Lower lobe of right lung (tissue), 2 donors: ENCODE results near the gene TRAPPC2L. TPM values are rescaled to one million over a fixed set of nuclear protein-coding genes. Genes with fewer than 3 reads are reported as not detected.
A peak's percentile ranks its signal among the peaks of the same experiment; 100 is the strongest.

Source experiments
- ATAC-seq, 2 donors: fragments of 200-7000 bp; cut with Tn5 transposase; one replicate each; pipeline ENCODE4 v1.9.1; 2020 to 2022; ENCODE audit warnings: mild to moderate bottlenecking in 2 of 2, moderate library complexity in 2 of 2
- DNase-seq: peaks from one replicate; pipeline ENCODE4 v3.0.0-alpha.2; 2020
- H3K27ac ChIP-seq: fragments of 200-600 bp; one replicate; pipeline ENCODE4 v1.8.0; 2022
- H3K27me3 ChIP-seq: fragments of 200-600 bp; one replicate; pipeline ENCODE4 v1.8.0; 2022; ENCODE audit warnings: low read depth
- H3K36me3 ChIP-seq: fragments of 200-600 bp; one replicate; pipeline ENCODE4 v1.8.0; 2022; ENCODE audit warnings: mild to moderate bottlenecking
- H3K4me1 ChIP-seq: fragments of 200-600 bp; one replicate; pipeline ENCODE4 v1.8.0; 2022
- H3K4me3 ChIP-seq: fragments of 200-600 bp; one replicate; pipeline ENCODE4 v1.8.0; 2022; ENCODE audit warnings: mild to moderate bottlenecking
- H3K9me3 ChIP-seq: fragments of 200-600 bp; one replicate; pipeline ENCODE4 v1.8.0; 2022
- CTCF ChIP-seq: fragments of 200-600 bp; IDR thresholded peaks from one replicate; pipeline ENCODE4 v1.8.0; 2022; ENCODE audit warnings: antibody characterized with exemption, mild to moderate bottlenecking
- intact Hi-C: fragments of 100-400 bp; cut with DNase I; formaldehyde crosslinking; loops from one replicate; pipeline ENCODE4 v1.11.0; 2022
- total RNA-seq: library from RNA; stranded (reverse); fragmentation: NEBNext Ultra II Directional; extraction: Animal tissue kit (Norgen Biotek cat#: 25700); gene quantifications from one replicate; pipeline ENCODE4 v1.2.1, GENCODE V29; 2021
- donor health status: DM: no; HTN: yes; CAD: no; lungs with severe emphysema.

The TRAPPC2L gene
- total RNA-seq, 1 donor from 2014 or later = 51.4 TPM

- Histone ChIP-seq H3K4me1 (no peaks in the 10 kb centered on the region), H3K36me3 (peaks cover 36% of the 10 kb centered on the region), H3K4me3 (no peak overlapping the region), H3K27ac (peak overlapping the region; percentile 60), H3K9me3 (no peaks in the 10 kb centered on the region), H3K27me3 (no peaks in the 10 kb centered on the region)
- ATAC-seq = no peak
- no peak for TF ChIP-seq CTCF
- intact Hi-C loops = no loop called here
- DNase-seq = no peak
Measured at GRCh38 chr16:88899901-88900661, 43.2 kb downstream of the TRAPPC2L start.

GRCh38 chr16:88900662-88901052 lies 43.7 kb downstream of the TRAPPC2L start:
- peak overlapping the region; percentile 70 for H3K27ac ChIP-seq

GRCh38 chr16:88901718-88902337 lies 44.9 kb downstream of the TRAPPC2L start:
- no peak overlapping the region for H3K4me3 ChIP-seq
- DNase-seq (no peak), ATAC-seq (no peak)
- H3K27me3 ChIP-seq = no peaks in the 10 kb centered on the region
- no peaks in the 10 kb centered on the region for H3K9me3 ChIP-seq
- TF ChIP-seq CTCF = no peak
- intact Hi-C loops = no loop called here
- peak overlapping the region; percentile 70 for H3K27ac ChIP-seq
- H3K4me1 ChIP-seq = no peaks in the 10 kb centered on the region
- peaks cover 30% of the 10 kb centered on the region for H3K36me3 ChIP-seq

More at GRCh38 chr16:88900662-88901052, 43.7 kb downstream of the TRAPPC2L start:
- DNase-seq (peak; percentile 65), ATAC-seq (peak; percentile 29 to 39)
- no peaks in the 10 kb centered on the region for H3K27me3 ChIP-seq
- H3K36me3 ChIP-seq = peaks cover 36% of the 10 kb centered on the region
- no peak for TF ChIP-seq CTCF
- intact Hi-C loops = no loop called here
- H3K9me3 ChIP-seq = no peaks in the 10 kb centered on the region
- no peak overlapping the region for H3K4me3 ChIP-seq
- no peaks in the 10 kb centered on the region for H3K4me1 ChIP-seq

GRCh38 chr16:88902744-88903143 lies 45.8 kb downstream of the TRAPPC2L start:
- H3K4me3 ChIP-seq = no peak overlapping the region
- no peaks in the 10 kb centered on the region for H3K9me3 ChIP-seq
- H3K27me3 ChIP-seq = no peaks in the 10 kb centered on the region
- no peak for ATAC-seq
- intact Hi-C loops = no loop called here
- no peak for DNase-seq
- H3K36me3 ChIP-seq = peaks cover 21% of the 10 kb centered on the region
- no peaks in the 10 kb centered on the region for H3K4me1 ChIP-seq
- no peak overlapping the region for H3K27ac ChIP-seq
- no peak for TF ChIP-seq CTCF

GRCh38 chr16:88903267-88903666 lies 46.3 kb downstream of the TRAPPC2L start:
- no peaks in the 10 kb centered on the region for H3K4me1 ChIP-seq
- H3K27ac ChIP-seq = no peak overlapping the region
- no peaks in the 10 kb centered on the region for H3K27me3 ChIP-seq
- no peak overlapping the region for H3K4me3 ChIP-seq
- no peaks in the 10 kb centered on the region for H3K9me3 ChIP-seq
- intact Hi-C loops = no loop called here
- TF ChIP-seq CTCF = no peak
- ATAC-seq = no peak
- DNase-seq = no peak
- H3K36me3 ChIP-seq = peaks cover 17% of the 10 kb centered on the region
